Measurements from ENCODE around the gene EXOC3L4.

DNA sequence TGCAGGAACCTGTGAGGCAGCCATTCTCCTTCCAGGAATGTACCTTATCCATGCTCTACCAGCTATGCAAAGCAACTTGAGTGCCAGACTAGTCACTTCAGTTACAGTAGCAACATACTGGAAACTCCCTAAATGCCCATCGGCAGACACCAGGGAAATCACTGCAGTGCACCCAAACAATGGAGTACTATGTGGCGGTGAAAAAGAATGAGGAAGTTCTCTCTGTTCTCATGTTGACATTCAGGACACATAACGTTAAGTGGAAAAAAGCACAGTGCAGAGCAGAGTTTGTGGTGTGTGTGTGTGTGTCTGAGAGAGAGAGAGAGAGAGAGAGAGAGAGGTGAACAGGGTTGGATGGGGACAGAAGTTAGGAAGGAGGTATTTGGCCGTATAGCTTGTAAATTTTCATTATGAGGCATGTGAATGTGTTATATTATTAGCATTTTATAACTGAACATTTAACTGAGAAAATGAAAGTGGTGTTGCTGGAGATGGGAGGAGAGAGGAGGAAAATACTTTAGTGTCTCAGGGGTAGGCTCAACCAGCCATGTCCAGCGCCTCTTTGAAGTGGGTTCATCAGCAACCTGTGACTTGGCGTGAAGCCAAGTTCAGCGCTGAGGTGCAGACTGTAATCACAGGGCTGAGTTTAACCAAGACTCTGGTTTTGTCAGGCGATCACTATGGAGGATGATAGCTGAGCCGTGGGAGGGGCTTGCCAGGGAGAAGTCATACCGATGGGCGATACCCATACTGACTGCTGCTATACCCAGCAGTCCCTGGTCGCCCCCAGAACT, 46.0 kb downstream of the EXOC3L4 start:
- TF ChIP-seq, protein P1, sequence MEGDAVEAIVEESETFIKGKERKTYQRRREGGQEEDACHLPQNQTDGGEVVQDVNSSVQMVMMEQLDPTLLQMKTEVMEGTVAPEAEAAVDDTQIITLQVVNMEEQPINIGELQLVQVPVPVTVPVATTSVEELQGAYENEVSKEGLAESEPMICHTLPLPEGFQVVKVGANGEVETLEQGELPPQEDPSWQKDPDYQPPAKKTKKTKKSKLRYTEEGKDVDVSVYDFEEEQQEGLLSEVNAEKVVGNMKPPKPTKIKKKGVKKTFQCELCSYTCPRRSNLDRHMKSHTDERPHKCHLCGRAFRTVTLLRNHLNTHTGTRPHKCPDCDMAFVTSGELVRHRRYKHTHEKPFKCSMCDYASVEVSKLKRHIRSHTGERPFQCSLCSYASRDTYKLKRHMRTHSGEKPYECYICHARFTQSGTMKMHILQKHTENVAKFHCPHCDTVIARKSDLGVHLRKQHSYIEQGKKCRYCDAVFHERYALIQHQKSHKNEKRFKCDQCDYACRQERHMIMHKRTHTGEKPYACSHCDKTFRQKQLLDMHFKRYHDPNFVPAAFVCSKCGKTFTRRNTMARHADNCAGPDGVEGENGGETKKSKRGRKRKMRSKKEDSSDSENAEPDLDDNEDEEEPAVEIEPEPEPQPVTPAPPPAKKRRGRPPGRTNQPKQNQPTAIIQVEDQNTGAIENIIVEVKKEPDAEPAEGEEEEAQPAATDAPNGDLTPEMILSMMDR (IDR thresholded peaks at IDR 0.05) = no peak
- TF ChIP-seq ZFX (IDR thresholded peaks at IDR 0.05; ENCODE audit: borderline replicate concordance) = no peak
